NCI-H82 treated with DMSO at 0.1 percent for 48 hours (cell line): ENCODE results near the gene KSR1.

Source experiments
- DNase-seq: peaks from one replicate; lab custom pipeline; 2025; ENCODE audit not compliant: unreplicated experiment; lab: John Stamatoyannopoulos, UW

Gene KSR1

DNA sequence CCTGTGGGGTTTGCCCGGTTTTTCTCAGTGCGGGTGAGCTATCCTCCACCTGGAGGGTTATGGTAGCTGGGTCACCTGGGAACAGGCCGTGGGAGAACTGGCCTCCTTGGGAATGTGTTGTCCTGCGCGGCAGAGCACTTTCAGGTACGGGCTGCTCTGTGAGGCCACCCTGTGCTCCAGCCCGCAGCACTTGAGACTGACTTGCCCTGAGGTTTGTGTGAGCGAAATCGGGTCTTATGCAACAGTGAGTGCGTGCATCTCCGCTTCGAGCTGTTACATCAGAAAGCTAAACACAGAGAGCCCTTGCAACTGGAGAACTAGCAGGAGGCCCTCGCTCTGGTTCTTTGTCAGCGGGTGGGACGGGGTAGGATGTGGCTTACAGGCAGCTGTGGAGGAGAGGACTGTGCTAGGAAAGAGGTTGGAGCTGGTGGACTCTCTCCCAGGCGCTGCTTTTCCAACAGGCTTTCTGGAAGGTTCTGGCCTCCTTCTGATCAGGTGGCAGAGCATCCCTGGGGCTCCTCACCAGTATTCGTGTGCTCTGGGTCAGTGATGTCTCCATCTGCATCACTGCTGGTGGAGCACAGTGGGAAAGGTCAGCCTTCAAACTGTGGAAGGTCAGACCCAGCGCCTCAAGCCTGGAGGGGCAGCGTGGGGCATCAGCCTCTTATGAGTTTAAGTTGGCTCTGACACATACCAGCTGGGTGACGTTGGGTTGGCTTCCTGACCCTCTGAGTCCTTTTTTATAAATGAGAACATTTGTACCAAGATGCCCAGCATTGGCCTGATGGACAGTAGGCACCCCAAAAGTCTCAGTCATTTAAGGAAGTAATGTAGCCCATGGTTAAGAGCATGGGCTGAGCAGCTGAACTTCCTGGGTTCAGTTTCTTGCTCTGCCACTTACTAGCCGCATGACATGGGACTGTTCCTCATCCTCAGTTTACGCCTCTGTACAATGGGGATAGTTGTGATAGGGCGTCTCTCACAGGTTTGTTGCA lies 76.3 kb downstream of the KSR1 start:
- no peak for DNase-seq

GRCh38 chr17:27533874-27534815 lies 77.9 kb downstream of the KSR1 start:
- DNase-seq, result no peak

- DNase-seq, result no peak
Measured at GRCh38 chr17:27535178-27535928, 79.1 kb downstream of the KSR1 start.

DNA sequence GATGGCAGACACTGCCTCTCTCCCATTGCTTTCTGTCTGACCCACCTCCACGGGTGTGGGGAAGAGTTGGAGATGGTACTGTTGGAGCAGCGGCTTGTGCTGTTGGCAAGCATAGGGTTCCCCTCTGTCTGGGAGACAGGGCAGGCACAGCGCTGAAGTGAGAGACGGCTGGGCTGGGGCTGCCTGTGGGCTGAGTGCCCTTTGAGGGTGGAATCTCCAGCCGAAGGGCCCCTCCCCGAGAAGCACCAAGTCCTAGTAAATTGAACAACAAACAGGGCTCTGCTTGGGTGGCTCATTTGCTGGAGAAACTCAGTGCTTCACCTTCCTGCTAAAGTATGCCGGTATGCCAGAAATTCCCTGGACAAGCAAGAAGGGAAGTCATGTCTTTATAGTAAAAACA lies 79.7 kb downstream of the KSR1 start:
- no peak for DNase-seq

DNA sequence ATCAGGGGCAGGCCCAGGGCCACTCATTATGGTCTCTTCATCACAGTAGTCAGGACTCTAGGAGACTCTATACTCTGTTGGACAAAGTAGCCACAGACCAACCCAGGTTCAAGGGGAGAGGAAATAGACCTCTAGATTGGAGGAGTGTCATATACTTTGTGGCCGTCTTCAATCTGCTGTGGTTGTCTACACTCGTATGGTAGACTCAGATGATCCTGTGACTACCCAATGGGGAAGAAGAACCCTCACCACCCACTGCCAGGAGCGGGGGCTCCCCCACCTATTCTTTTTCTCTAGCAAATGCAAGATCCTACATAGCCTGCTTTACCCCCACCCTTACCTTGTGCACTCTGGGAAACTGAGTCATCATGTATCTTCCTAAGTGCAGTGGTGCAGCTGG lies 80.5 kb downstream of the KSR1 start:
- no peak for DNase-seq

GRCh38 chr17:27538156-27538955 lies 82.1 kb downstream of the KSR1 start:
- no peak for DNase-seq

- no peak for DNase-seq
Measured at GRCh38 chr17:27539152-27539551, 82.9 kb downstream of the KSR1 start.

DNA sequence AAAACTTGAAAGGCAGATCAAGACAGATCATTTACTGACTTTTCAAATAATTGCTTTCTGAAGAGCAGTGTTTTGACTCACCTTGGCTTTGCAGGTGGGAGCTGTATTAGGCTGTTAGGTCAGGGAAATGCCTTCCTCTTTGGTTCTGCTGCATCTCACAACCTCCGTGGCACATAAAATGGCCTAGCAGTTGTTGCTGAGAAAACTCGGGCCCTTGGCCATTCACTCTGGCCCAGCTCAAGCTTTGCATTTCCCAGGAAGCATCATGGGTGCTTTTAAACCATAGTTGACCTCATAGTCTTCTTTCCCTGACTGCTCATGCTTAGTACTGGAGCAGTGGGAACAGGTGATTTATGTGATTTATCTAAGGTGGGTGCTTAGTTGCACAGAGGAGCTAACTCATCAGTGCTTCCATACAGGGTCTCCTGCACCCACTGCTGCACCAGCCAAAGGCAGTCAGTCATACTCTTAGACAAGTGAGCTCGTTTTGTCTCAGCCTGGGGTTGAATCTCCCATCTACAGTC lies 83.6 kb downstream of the KSR1 start:
- DNase-seq, result no peak

- no peak for DNase-seq
Measured at GRCh38 chr17:27540318-27541101, 84.3 kb downstream of the KSR1 start.

- no peak for DNase-seq
Measured at GRCh38 chr17:27541301-27542023, 85.2 kb downstream of the KSR1 start.

DNA sequence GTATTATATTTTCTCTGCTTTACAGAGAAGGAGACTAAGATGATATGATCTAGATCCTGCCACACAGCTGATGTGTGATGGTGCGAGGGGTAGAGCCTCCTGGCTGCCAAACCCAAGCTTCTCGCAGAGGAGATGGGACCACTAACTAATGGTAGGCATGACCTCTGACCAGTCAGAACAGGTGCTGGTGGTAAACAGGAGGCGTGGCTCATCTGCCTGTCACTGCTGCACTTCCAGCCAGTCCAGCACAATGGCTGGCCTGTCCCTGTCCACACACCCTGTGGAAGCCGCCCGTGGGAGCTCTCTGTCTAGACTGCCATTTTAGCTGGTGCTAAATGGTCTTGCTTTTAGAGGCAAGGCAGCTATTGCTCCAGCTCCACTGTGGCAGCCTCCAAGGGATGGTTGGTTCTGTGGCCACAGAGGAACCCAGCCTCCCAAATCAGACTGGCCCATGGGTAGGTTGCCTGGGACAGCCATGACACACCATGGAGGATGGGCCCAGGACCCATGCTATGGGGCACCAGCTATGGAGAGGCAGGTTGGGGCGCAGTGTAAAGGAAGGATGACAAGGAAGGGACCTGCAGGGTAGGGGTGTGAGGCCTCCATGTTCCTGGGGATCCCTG lies 86.7 kb downstream of the KSR1 start:
- DNase-seq, result no peak

- DNase-seq, result no peak
Measured at GRCh38 chr17:27543464-27543856, 87.2 kb downstream of the KSR1 start.

DNA sequence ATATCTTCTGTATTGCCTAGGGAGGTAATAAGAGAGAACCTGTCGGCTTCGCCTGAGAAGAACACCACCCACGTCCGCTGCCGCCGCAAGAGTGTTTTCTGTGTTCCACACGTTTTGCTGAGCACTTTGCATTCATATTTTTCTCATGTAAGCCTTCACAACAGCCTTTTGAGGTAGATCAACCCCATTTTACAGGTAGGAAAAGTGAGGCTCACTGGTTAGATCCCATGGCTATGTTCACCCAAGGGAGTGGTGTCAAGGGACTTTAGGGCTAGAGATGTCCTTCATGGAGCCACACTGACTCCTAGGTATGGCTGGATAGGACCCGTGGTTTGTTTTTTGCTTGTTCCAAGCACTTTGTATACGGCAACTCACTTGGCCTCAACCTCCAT lies 87.7 kb downstream of the KSR1 start:
- no peak for DNase-seq

DNA sequence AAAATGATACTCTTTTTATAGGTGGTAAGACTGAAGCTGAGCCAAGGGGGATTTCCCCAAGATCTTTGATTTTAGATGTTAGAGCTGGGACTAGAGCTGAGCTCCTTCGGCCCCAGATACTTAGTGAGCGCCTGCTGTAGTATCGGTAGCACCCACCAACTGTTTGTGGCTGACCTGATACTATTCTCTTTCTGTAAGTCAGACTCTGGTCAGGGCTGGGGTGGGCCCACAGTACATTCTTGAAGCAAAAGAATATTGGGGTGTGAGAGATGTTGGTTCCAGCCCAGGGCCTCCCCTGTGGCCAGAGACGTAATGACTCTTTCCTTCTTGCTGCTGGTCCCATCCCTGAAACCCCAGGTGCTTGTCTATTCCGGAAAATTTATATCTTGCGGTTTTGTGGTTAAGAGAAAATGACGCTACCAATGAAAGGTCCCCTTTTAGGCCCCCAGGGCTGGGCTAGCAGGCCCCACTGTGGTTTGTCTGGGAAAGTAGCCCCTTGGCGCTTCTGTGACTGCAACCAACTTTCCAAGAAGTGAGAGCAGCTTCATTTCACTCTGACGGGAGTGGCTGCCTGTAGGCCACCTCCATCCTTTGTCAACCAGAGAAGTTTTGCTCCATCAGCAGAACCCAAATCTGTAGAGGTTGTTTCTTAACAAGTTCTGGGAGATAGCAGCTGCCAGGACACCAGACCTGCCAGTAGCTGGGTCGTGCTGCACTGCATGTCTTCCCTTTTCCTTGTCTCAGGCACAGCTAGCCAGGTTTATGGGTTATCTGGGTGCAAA lies 88.3 kb downstream of the KSR1 start:
- DNase-seq, result no peak

DNA sequence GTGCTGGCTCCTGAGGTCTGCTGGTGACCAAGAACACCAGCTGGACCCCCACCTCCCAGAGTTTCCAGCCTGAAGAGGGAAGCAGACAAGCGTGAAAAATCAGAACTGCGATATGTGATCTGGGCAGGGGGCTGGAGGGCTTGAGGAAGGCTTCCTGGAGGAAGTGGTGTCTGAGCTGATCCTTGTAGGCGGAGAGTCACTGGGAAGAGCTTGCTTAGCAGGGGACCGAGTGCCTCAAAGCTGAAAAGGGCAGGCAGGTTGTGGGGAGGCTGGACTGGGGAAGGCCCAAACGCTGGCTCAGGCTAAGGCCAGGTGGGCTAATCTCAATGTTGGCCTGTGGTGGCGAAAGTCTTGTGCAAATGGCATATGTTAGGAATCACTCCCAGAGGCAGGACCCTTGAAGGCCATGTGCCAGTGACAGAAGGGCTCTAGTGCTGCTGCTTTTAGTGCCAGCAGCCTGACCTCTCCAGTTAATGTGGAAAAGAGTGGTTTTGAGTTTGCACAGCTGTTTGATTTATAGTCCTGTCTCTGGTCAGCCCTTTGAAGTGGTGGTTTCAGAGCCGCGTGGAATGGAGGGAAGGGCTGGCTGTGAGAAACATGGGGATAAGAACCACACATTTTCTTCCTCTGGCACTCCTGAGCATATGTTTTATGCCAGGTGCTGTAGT lies 89.4 kb downstream of the KSR1 start:
- DNase-seq, result no peak

DNA sequence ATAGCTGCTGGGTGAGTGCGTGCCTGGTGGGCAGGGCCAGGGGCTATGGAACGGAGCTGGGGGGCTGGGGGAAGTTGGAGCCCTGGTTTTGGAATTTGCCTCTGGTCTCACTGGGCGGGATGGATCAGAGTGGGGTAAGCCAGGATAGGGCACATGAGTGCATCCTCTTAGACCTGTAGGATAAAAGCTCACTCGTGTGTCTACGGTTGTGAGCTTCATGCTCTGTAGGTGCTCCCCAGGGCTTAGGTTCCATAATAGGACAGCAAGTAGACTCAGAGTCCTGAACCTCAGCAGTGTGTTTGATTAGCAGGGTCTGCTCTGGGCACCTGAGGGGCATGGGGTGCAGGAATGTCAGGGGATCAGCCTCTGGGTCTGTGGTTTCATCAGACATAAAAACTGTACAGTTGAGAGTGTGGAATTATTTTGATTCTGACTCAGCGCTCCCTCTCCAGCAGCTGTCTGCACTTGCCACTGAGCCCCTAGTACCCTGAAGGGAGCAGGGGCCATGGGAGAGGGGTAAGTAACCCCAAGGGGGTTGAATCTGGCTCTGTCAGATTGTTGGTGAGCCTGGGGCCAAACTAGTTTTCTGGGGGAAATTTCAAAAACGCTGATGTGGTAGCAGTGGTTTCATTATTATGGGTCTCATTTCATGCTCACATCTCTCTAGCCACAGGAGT lies 90.5 kb downstream of the KSR1 start:
- no peak for DNase-seq
